Calu3 (cell line): ENCODE data around the gene AGBL4. TPM values are rescaled to one million over a fixed set of nuclear protein-coding genes. Genes with fewer than 3 reads are reported as not detected.

Experiments used
- BruUV-seq: library from RNA; stranded (reverse); fragments of 400-500 nt; replicated peaks from 2 replicates; lab custom pipeline; 2021; lab: Mats Ljungman, UMichigan
- CTCF ChIA-PET: fragments of 300-600 bp; sonication (Branson Sonifier 250); formaldehyde crosslinking; loops from one replicate; lab custom pipeline; 2022; ENCODE audit warnings: antibody characterized with exemption; lab: Charles Lee
- DNase-seq: peaks from one replicate; pipeline ENCODE4 v3.0.0; 2022
- H3K27ac Mint-ChIP-seq: one replicate; pipeline ENCODE4 v1.8.0; 2022; ENCODE audit warnings: mixed read lengths; ENCODE audit not compliant: unreplicated experiment
- H3K27me3 Mint-ChIP-seq: one replicate; pipeline ENCODE4 v1.8.0; 2022; ENCODE audit warnings: mixed read lengths; ENCODE audit not compliant: unreplicated experiment
- H3K36me3 Mint-ChIP-seq: one replicate; pipeline ENCODE4 v1.8.0; 2022; ENCODE audit warnings: mild to moderate bottlenecking, moderate library complexity, mixed read lengths; ENCODE audit not compliant: insufficient read depth, unreplicated experiment
- H3K4me1 Mint-ChIP-seq: one replicate; pipeline ENCODE4 v1.8.0; 2022; ENCODE audit warnings: mild to moderate bottlenecking, low read depth, mixed read lengths; ENCODE audit not compliant: unreplicated experiment
- H3K4me3 Mint-ChIP-seq: one replicate; pipeline ENCODE4 v1.8.0; 2022; ENCODE audit warnings: mild to moderate bottlenecking, low read depth, moderate library complexity, mixed read lengths; ENCODE audit not compliant: unreplicated experiment
- H3K9me3 Mint-ChIP-seq: one replicate; pipeline ENCODE4 v1.8.0; 2022; ENCODE audit warnings: low read depth, mixed read lengths; ENCODE audit not compliant: unreplicated experiment
- intact Hi-C: fragments of 100-400 bp; cut with micrococcal nuclease; formaldehyde crosslinking; loops from one replicate; pipeline ENCODE4 v1.10.0; 2022; ENCODE audit not compliant: unreplicated experiment
- total RNA-seq: library from RNA; stranded (reverse); gene quantifications from 2 replicates; pipeline ENCODE4 v1.2.3, GENCODE V29; 2022
- TF ChIP-seq, protein P1 (sequence below): fragments of 200-600 bp; IDR thresholded peaks from one replicate; pipeline ENCODE4 v1.8.0; 2022; ENCODE audit warnings: antibody characterized with exemption; ENCODE audit not compliant: unreplicated experiment

AGBL4 gene
- total RNA-seq, 1 experiment from 2014 or later = not detected

DNA sequence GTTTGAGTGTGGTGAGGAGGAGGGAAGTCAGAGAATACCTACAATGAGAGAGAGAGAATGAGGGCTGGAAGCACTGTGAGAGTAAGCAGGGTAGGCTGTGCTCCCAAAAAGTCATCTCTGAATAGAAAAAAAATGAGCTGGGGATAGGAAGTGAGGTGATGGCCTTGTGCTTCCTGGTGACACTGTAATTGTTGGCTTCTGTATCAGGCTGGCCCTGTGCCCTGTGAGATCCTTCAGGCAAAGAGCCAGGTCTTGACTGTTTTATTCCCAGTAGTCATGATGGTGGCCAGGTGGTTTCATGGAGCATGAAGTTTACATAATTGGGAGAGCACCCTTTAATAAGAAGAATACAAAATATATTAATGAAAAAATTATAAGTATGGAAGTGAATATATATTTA, 1531.4 kb downstream of the AGBL4 start:
- Mint-ChIP-seq H3K36me3 (no peaks in the 10 kb centered on the region), H3K27ac (no peak overlapping the region), H3K4me3 (no peak overlapping the region), H3K4me1 (peaks cover 8% of the 10 kb centered on the region), H3K9me3 (no peaks in the 10 kb centered on the region), H3K27me3 (no peaks in the 10 kb centered on the region)
- intact Hi-C loops = no loop called here
- TF ChIP-seq, protein P1, sequence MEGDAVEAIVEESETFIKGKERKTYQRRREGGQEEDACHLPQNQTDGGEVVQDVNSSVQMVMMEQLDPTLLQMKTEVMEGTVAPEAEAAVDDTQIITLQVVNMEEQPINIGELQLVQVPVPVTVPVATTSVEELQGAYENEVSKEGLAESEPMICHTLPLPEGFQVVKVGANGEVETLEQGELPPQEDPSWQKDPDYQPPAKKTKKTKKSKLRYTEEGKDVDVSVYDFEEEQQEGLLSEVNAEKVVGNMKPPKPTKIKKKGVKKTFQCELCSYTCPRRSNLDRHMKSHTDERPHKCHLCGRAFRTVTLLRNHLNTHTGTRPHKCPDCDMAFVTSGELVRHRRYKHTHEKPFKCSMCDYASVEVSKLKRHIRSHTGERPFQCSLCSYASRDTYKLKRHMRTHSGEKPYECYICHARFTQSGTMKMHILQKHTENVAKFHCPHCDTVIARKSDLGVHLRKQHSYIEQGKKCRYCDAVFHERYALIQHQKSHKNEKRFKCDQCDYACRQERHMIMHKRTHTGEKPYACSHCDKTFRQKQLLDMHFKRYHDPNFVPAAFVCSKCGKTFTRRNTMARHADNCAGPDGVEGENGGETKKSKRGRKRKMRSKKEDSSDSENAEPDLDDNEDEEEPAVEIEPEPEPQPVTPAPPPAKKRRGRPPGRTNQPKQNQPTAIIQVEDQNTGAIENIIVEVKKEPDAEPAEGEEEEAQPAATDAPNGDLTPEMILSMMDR = no peak
- DNase-seq = no peak
- BruUV-seq = no TSS peak
- CTCF ChIA-PET = no interaction called here

DNA sequence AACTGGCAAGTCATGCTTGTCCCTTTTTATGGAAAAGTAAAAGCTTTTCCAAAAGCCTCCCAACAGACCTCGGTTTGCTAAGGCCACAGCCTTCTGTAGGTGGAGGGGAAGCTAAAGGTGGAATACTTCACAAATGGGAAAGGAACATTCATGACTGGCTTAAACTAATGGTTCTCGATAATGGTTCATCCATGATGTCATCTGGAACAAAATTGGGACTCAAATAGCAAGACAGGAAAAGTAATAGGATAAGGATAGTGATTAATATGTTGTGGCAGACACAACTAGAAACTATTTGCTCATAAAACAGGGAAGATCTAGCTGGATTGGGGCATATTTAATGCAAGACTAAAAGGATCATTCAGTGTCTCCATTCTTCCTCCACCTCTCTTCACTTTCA, 1535.0 kb downstream of the AGBL4 start:
- TF ChIP-seq, protein P1 = no peak
- DNase-seq = no peak
- intact Hi-C loops = no loop called here
- Mint-ChIP-seq H3K9me3 (no peaks in the 10 kb centered on the region), H3K4me3 (no peak overlapping the region), H3K27ac (no peak overlapping the region), H3K36me3 (no peaks in the 10 kb centered on the region), H3K4me1 (no peaks in the 10 kb centered on the region), H3K27me3 (no peaks in the 10 kb centered on the region)
- BruUV-seq = no TSS peak
- CTCF ChIA-PET = no interaction called here

Other genes starting within 250 kb of the AGBL4 start
- not detected in 2 replicates for gene ELAVL4, start 85.0 kb upstream of the AGBL4 start, total RNA-seq